Thoracic aorta (tissue), 2 donors: Measurements from ENCODE around the gene DLG1. TPM values are rescaled to one million over a fixed set of nuclear protein-coding genes. Genes with fewer than 3 reads are reported as not detected.

ENCODE experiments used
- ATAC-seq: fragments of 150-250 bp; one replicate; pipeline ENCODE4 v1.8.0; 2017; ENCODE audit warnings: low read depth; ENCODE audit not compliant: insufficient number of reproducible peaks, low FRiP score
- DNase-seq: peaks from one replicate; pipeline ENCODE4 v3.0.0-alpha.2; 2020; ENCODE audit warnings: low spot score
- H3K27ac ChIP-seq, 2 donors: fragments of 200-600 bp; sonication (generic); 1 replicate in 1 of 2; 2 replicates in 1 of 2; pipeline ENCODE4 v1.5.1; 2016; ENCODE audit warnings: mild to moderate bottlenecking in 2 of 2, moderate library complexity in 2 of 2
- H3K27me3 ChIP-seq: fragments of 200-600 bp; sonication (generic); replicated peaks from 2 replicates; pipeline ENCODE4 v1.6.0; 2016; ENCODE audit warnings: mild to moderate bottlenecking; ENCODE audit not compliant: insufficient read depth
- H3K36me3 ChIP-seq: fragments of 200-600 bp; sonication (generic); one replicate; pipeline ENCODE4 v1.5.1; 2016
- H3K4me1 ChIP-seq, 2 donors: fragments of 200-600 bp; sonication (generic); 1 replicate in 1 of 2; 2 replicates in 1 of 2; pipeline versions ENCODE4 v1.5.1 to v1.6.0; 2016; ENCODE audit warnings: low read depth in 2 of 2, mild to moderate bottlenecking in 1 of 2; ENCODE audit not compliant: control insufficient read depth in 1 of 2
- H3K4me3 ChIP-seq: fragments of 200-600 bp; sonication (generic); 2 replicates; pipeline ENCODE4 v1.5.1; 2016; ENCODE audit warnings: mild to moderate bottlenecking
- H3K9me3 ChIP-seq: fragments of 200-600 bp; sonication (generic); 2 replicates; pipeline ENCODE4 v1.5.1; 2016
- CTCF ChIP-seq: fragments of 200-600 bp; sonication (generic); IDR thresholded peaks from one replicate; pipeline ENCODE4 v1.5.1; 2019; ENCODE audit warnings: antibody characterized with exemption
- total RNA-seq, 2 donors: library from RNA; depleted of rRNA; stranded (reverse); fragments of >200 nt; gene quantifications; one replicate each; pipeline versions ENCODE4 v1.1.0 to v1.2.3, GENCODE V29; 2016

Gene DLG1
- total RNA-seq, 2 donors from 2014 or later: 46.4 to 67.8 TPM

- no peak for TF ChIP-seq CTCF
- Histone ChIP-seq H3K9me3 (peaks cover 7% of the 10 kb centered on the region), H3K36me3 (no peaks in the 10 kb centered on the region), H3K4me1 (no peaks in the 10 kb centered on the region), H3K4me3 (no peak overlapping the region), H3K27ac (no peak overlapping the region), H3K27me3 (no peaks in the 10 kb centered on the region)
- DNase-seq (no peak), ATAC-seq (no peak)
Observed at GRCh38 chr3:197236362-197236761, 62.0 kb downstream of the DLG1 start.

- ATAC-seq (no peak), DNase-seq (no peak)
- Histone ChIP-seq H3K4me3 (no peak overlapping the region), H3K36me3 (no peaks in the 10 kb centered on the region), H3K27me3 (no peaks in the 10 kb centered on the region), H3K27ac (no peak overlapping the region), H3K9me3 (peaks cover 7% of the 10 kb centered on the region), H3K4me1 (no peaks in the 10 kb centered on the region)
- TF ChIP-seq CTCF: no peak
Observed at GRCh38 chr3:197234947-197235914, 63.2 kb downstream of the DLG1 start.

DNA sequence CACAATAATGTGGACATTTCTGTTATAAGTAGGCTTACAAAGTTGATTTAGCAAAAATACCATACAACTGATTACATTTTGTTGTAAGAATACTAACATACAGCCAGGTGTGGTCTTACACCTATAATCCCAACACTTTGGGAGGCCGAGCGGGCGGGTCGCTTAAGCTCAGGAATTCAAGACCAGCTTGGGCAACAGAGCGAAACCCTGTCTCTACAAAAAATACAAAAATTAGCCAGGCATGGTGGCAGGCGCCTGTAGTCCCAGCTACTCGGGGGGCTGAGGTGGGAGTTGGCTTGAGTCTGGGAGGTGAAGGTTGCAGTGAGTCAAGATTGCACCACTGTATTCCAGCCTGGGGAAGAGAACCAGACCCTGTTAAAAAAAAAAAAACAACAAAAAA, 67.1 kb downstream of the DLG1 start:
- no peak for ATAC-seq
- H3K27me3 ChIP-seq: no peaks in the 10 kb centered on the region
- no peak for DNase-seq
- peaks cover 7% of the 10 kb centered on the region for H3K9me3 ChIP-seq
- no peak overlapping the region for H3K27ac ChIP-seq
- no peak for TF ChIP-seq CTCF
- H3K36me3 ChIP-seq: no peaks in the 10 kb centered on the region
- H3K4me3 ChIP-seq: no peak overlapping the region
- no peaks in the 10 kb centered on the region for H3K4me1 ChIP-seq

DNA sequence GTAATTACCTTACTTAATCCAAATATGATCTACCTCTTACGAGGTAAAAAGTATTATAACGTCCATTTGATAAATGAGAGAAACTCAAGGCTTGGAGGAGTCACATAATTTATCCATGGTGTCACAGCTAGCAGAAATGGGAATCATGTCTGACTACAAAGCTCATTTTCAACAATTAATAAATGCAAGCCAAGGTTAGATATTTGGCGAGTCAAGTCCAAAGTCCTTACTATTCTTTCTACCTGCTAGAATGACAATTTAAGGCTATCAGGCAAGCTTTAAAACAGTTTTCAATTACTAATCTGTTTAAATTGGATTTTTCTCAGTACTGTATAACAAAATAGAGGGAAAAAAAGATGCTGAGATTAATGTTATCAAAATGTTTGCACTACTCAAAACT, 68.6 kb downstream of the DLG1 start:
- H3K27me3 ChIP-seq: no peaks in the 10 kb centered on the region
- no peaks in the 10 kb centered on the region for H3K36me3 ChIP-seq
- DNase-seq (no peak), ATAC-seq (no peak)
- TF ChIP-seq CTCF: no peak
- no peaks in the 10 kb centered on the region for H3K4me1 ChIP-seq
- H3K27ac ChIP-seq: no peak overlapping the region
- no peak overlapping the region for H3K4me3 ChIP-seq
- no peaks in the 10 kb centered on the region for H3K9me3 ChIP-seq

- H3K27me3 ChIP-seq: no peaks in the 10 kb centered on the region
- ATAC-seq (no peak), DNase-seq (no peak)
- no peaks in the 10 kb centered on the region for H3K9me3 ChIP-seq
- H3K4me3 ChIP-seq: no peak overlapping the region
- no peak for TF ChIP-seq CTCF
- H3K4me1 ChIP-seq: no peaks in the 10 kb centered on the region
- H3K27ac ChIP-seq: no peak overlapping the region
- no peaks in the 10 kb centered on the region for H3K36me3 ChIP-seq
Observed at GRCh38 chr3:197229178-197229577, 69.2 kb downstream of the DLG1 start.
